Type B pancreatic cell (in vitro differentiated cells): ENCODE measurements around the gene PCNX4. TPM values are rescaled to one million over a fixed set of nuclear protein-coding genes. Genes with fewer than 3 reads are reported as not detected.

Experiments
- DNase-seq: peaks from one replicate; pipeline ENCODE4 v3.0.0; 2021; ENCODE audit warnings: mixed read lengths; ENCODE audit not compliant: unreplicated experiment; ENCODE audit errors: extremely low spot score
- H3K27ac Mint-ChIP-seq: 2 replicates; pipeline ENCODE4 v1.8.0; 2021; ENCODE audit warnings: mild to moderate bottlenecking, mixed read lengths
- H3K27me3 Mint-ChIP-seq: 2 replicates; pipeline ENCODE4 v1.8.0; 2021; ENCODE audit warnings: mixed read lengths
- H3K36me3 Mint-ChIP-seq: 2 replicates; pipeline ENCODE4 v1.8.0; 2021; ENCODE audit warnings: mixed read lengths
- H3K4me1 Mint-ChIP-seq: one replicate; pipeline ENCODE4 v1.8.0; 2021; ENCODE audit warnings: mixed read lengths; ENCODE audit not compliant: unreplicated experiment
- H3K4me3 Mint-ChIP-seq: 2 replicates; pipeline ENCODE4 v1.8.0; 2021; ENCODE audit warnings: mild to moderate bottlenecking, mixed read lengths
- H3K9me3 Mint-ChIP-seq: 2 replicates; pipeline ENCODE4 v1.8.0; 2021; ENCODE audit warnings: mixed read lengths
- CTCF ChIP-seq: fragments of 200-600 bp; sonication (generic); conservative IDR thresholded peaks from 2 replicates; pipeline ENCODE4 v1.5.0; 2021; ENCODE audit warnings: antibody characterized with exemption, mild to moderate bottlenecking
- total RNA-seq: library from RNA; stranded (reverse); gene quantifications from 2 replicates; pipeline ENCODE4 v1.2.1, GENCODE V29; 2021; ENCODE audit warnings: low replicate concordance

The PCNX4 gene
- total RNA-seq, 1 donor from 2014 or later = 70.2 TPM

- H3K4me1 Mint-ChIP-seq = peaks cover 5% of the 10 kb centered on the region
- TF ChIP-seq CTCF = no peak
- peaks cover 11% of the 10 kb centered on the region for H3K9me3 Mint-ChIP-seq
- H3K27me3 Mint-ChIP-seq = no peaks in the 10 kb centered on the region
- peaks cover 23% of the 10 kb centered on the region for H3K36me3 Mint-ChIP-seq
- DNase-seq = no peak
- no peak overlapping the region for H3K27ac Mint-ChIP-seq
- H3K4me3 Mint-ChIP-seq = no peak overlapping the region
These were observed 10.7 kb downstream of the PCNX4 start for GRCh38 chr14:60102389-60102788.

DNA sequence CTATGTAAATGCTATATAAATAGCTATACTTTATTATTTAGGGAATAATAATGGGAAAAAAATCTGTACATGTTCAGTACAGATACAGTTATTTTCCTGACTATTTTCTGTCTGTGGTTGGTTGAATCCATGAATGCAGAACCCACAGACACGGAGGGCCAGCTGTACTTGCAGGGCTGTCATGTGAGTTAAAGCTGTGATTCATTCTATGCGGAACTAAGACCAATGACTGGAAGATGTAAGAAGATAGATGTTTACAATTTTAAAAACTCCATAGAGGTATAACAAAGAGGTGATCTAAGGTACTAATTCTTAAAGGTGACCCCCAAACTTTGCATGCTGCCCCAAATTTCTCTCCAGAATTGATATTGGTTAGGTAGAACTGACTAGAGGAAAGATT is 14.6 kb downstream of the PCNX4 start:
- DNase-seq = no peak
- Mint-ChIP-seq H3K36me3 (peaks cover 30% of the 10 kb centered on the region), H3K4me1 (peaks cover 5% of the 10 kb centered on the region), H3K27ac (no peak overlapping the region), H3K9me3 (peaks cover 3% of the 10 kb centered on the region), H3K4me3 (no peak overlapping the region), H3K27me3 (no peaks in the 10 kb centered on the region)
- no peak for TF ChIP-seq CTCF

DNA sequence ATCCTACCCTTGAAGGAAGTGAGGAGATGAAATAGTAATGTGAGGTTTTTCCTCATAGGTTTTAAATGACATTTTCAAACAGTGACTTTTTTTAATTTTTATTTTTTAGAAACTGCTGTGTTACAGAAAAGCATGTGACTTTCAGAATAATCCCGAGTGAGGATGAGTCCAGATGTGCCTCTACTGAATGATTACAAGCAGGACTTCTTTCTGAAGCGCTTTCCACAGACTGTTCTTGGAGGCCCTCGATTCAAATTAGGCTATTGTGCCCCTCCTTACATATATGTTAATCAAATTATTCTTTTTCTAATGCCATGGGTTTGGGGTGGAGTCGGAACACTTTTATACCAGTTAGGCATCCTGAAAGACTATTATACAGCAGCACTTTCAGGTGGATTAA is 15.8 kb downstream of the PCNX4 start:
- H3K4me1 Mint-ChIP-seq = peaks cover 5% of the 10 kb centered on the region
- DNase-seq = no peak
- H3K9me3 Mint-ChIP-seq = peaks cover 3% of the 10 kb centered on the region
- H3K4me3 Mint-ChIP-seq = no peak overlapping the region
- H3K27ac Mint-ChIP-seq = no peak overlapping the region
- TF ChIP-seq CTCF = no peak
- peaks cover 28% of the 10 kb centered on the region for H3K36me3 Mint-ChIP-seq
- H3K27me3 Mint-ChIP-seq = no peaks in the 10 kb centered on the region

- Mint-ChIP-seq H3K4me1 (no peaks in the 10 kb centered on the region), H3K36me3 (peaks cover 35% of the 10 kb centered on the region), H3K4me3 (no peak overlapping the region), H3K9me3 (no peaks in the 10 kb centered on the region), H3K27me3 (no peaks in the 10 kb centered on the region), H3K27ac (no peak overlapping the region)
- TF ChIP-seq CTCF = no peak
- no peak for DNase-seq
These were observed 20.0 kb downstream of the PCNX4 start for GRCh38 chr14:60111732-60112131.

- DNase-seq = no peak
- Mint-ChIP-seq H3K9me3 (no peaks in the 10 kb centered on the region), H3K36me3 (peaks cover 27% of the 10 kb centered on the region), H3K27ac (no peak overlapping the region), H3K4me3 (no peak overlapping the region), H3K4me1 (no peaks in the 10 kb centered on the region), H3K27me3 (no peaks in the 10 kb centered on the region)
- no peak for TF ChIP-seq CTCF
These were observed 23.2 kb downstream of the PCNX4 start for GRCh38 chr14:60114881-60115280.

DNA sequence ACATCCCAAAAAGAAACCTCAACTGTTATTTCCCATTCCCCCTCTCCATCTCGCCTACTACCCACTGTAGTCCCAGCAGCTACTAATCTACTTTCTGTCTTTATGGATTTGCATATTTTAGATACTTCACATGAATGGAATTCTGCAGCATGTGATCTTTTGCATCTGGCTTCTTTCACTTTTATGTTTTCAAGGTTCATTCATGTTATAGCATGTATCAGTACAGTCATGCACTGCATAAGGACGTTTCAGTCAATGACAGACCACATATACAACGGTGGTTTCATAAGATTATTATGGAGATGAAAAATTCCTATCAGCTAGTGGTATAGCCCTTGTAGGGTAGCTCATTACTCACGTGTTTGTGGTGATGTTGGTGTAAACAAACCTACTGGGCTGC is 24.5 kb downstream of the PCNX4 start:
- no peak overlapping the region for H3K27ac Mint-ChIP-seq

More for the DNA sequence above, 24.5 kb downstream of the PCNX4 start:
- no peak for TF ChIP-seq CTCF
- H3K27me3 Mint-ChIP-seq = no peaks in the 10 kb centered on the region
- no peaks in the 10 kb centered on the region for H3K9me3 Mint-ChIP-seq
- H3K4me1 Mint-ChIP-seq = no peaks in the 10 kb centered on the region
- H3K36me3 Mint-ChIP-seq = peaks cover 27% of the 10 kb centered on the region
- DNase-seq = no peak
- no peak overlapping the region for H3K4me3 Mint-ChIP-seq
